HG02885 (cell line): Measurements from ENCODE around the gene TMEM175.

Experiments used
- ATAC-seq: cut with Tn5 transposase; IDR thresholded peaks from one replicate; pipeline ENCODE4 v1.9.1; 2021; ENCODE audit warnings: mild to moderate bottlenecking; ENCODE audit not compliant: unreplicated experiment, poor library complexity

Gene TMEM175

DNA sequence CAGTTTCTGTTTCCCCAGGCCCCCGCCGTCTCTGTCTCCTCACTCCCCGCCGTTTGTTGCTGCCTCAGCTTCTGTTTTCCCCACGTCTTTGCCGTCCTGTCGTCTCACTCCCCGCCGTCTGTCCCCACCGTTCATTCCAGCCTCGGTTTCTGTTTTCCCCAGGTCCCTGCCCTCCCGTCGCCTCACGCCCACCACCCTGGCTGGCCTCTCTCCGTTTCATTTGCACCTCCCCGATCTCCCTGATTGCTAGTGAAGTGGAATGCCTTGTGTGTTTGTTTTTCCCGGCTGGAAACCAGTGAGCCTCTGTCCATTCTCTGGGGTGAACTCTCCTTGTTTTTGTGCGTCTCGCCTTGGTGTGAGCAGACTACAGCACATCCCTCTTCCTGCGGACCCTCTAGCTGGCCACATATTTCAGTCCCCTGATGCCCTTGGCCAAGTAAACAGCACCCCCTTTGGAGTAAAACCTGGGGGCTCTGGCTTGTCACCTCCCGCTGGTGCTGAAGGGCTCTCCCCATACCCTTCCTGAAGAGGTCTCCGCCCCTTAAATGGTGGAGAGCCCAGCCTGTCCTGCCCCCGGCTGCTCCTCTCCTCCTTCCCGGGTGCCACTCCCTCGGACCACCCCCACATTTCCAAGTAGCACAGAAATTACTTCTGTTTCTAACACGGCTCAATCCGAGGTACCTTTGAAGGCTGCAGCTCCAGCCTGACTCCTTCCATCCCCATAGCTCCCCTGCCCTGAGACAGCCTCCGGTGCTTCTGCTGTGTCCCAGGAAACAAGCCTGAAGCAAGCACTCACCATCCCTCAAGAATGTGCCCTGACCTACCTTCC lies 13.2 kb downstream of the TMEM175 start:
- ATAC-seq, result no peak

DNA sequence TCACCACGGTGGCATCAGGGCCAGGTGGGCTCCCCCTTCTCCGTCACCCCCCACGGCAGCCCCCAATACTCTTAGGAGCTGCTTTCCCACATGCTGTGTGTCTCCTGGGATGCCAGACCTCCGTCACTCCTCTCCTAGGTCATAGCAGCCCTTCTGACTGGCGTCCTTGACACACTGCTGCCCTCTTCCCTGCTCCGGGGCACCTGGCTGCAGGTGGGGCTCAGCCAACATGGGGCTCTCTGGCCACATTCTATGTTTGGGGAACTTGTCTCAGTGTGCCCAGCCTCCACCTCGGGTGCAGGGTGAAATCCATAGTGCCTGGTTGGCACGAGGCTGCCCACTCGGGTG lies 13.8 kb downstream of the TMEM175 start:
- no peak for ATAC-seq

DNA sequence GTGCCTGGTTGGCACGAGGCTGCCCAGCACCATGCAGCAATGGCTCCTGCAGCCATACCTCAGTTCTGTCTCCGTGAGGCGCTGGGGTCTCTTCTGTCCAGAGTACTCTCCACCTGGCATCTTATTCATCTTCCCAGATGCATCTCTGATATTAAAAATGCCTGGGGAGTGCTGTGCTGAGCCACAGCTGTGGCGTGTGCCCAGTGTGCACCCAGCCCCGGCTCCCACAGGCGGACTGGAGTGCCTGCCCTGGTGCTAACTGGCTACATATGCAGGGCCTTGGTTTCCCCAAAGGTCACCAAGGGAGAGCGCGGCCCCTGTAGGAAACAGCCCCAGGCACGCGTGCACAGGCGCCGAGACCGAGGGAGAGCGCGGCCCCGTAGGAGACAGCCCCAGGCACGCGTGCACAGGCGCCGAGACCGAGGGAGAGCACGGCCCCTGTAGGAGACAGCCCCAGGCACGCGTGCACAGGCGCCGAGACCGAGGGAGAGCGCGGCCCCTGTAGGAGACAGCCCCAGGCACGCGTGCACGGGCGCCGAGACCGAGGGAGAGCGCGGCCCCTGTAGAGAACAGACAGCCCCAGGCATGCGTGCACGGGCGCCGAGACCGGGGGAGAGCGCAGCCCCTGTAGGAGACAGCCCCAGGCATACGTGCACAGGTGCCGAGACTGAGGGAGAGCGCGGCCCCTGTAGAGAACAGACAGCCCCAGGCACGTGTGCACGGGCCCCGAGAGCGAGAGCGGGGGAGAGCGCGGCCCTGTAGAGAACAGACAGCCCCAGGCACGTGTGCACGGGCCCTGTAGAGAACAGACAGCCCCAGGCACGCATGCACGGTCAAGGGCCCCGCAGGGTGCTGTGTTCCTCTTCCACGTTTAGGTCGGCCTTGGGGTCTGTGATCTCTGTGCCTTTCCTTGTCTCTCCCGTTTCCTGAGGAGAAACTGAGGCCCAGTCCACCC lies 14.5 kb downstream of the TMEM175 start:
- no peak for ATAC-seq

DNA sequence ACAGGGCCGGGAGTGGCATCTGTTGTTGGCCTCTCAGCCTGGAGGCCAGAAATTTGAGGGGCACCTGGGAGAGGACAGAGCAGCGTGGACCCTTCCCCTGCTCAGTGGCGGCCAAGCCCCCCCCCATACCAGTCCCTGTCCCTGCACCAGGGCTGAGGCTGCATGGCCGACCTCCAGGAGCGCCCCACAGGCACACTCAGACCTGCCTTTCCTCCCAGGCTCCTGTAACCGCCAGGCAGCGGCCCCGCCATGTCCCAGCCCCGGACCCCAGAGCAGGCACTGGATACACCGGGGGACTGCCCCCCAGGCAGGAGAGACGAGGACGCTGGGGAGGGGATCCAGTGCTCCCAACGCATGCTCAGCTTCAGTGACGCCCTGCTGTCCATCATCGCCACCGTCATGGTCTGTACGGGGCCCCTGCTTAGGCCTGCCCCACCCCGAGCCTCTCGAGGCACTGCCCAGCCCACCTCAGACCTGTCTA lies 15.3 kb downstream of the TMEM175 start:
- no peak for ATAC-seq

DNA sequence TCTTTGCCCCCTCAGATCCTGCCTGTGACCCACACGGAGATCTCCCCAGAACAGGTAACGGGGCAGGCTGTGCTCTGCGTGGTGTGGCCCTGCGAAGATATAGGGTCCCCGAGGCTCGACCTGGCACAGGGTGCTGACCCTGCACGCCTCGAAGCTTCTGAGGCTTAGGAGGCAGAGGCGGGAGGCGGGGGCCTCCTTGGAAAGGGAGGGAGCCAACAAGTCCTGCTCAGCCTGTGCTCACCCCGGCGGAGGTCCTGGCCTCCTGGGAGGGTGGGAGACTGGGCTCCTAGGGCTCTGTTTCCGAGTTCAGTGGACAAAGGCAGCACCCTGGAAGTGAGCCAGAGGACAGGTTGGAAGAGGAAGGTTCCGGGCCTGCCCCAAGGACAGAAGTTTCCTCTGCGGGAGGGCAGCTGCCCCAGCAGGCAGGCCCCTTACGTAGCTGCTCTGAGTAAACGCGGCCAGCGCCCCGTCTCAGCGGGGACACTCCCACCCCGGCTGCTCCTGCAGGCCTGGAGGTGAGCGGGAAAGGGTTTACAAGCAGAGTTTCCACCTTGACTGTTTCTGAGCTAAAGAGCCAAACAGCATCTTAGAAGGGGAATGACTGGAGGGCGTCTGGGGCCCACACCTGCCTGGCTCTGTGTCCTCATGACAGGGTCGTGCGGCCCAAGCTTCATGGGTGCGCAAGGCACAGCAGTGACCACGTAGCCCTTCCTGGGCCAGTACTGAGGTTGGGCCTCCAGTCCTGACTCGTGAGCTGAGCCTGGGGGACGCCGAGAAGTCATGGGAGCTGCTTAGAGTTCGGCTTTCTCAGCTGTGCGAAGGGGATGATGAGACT lies 16.1 kb downstream of the TMEM175 start:
- no peak for ATAC-seq

DNA sequence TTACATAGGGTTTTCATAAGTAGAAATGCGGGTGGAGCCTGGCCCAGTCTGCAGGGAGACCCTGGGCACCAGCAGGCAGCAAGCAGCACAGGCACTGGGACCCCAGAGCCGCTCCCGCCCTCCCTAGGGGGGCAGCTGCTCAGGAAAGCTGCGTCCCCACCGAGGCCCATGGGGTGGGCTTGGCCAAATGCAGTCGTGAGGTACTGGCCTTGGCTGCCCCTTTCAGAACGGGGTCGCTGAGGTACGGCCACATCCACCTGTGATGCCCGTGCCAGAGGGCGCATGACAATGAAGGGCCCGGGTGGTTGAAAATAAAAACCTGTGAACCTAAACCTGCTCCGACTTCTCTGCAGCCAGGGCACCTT lies 16.7 kb downstream of the TMEM175 start:
- no peak for ATAC-seq

DNA sequence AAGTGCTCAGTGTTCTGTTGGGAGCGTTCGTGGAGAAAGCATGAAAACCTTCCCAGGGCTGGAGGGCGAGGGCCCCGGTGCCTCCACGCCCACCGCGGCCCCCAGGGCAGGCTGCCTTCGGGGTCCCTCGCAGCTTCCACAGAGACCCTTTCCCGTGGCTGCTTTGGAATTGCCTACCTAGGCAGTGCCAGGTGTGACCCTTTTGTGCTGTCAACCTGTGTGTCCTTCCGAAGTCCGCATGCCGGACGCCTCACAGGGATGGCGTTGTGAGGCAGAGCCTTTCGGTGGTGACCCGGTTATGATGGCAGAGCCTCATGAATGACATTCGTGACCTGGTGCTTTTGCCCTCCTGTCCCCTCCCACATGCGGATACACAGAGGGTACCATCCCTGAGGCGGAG lies 17.4 kb downstream of the TMEM175 start:
- no peak for ATAC-seq

DNA sequence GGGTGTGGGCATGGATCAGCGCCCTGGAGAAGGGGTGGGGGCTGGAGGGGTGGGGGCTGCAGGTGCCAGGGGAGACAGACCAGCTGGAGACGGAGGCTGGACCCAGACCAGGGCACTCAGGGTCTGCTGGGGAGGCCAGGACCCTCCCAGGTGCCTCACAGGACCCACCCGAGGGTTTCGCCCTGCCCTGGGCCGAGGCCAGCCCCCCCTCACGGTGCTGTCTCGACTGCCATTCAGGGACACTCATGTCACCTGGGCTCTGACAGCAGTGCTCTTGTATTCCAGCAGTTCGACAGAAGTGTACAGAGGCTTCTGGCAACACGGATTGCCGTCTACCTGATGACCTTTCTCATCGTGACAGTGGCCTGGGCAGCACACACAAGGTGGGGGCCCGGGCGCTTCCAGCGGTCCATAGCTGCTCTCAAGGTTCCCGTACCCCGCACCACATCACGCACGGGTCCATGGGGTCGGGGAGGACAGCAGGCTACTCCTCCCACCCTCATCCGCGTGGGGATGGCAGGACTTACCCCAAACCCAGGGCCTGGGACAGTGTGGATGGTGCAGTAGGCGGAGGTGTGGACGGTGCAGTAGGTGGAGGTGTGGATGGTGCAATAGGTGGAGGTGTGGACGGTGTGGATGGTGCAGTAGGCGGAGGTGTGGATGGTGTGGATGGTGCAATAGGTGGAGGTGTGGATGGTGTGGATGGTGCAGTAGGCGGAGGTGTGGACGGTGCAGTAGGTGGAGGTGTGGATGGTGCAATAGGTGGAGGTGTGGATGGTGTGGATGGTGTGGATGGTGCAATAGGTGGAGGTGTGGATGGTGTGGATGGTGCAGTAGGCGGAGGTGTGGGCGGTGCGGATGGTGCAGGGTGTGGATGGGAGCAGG lies 18.1 kb downstream of the TMEM175 start:
- ATAC-seq, result no peak

DNA sequence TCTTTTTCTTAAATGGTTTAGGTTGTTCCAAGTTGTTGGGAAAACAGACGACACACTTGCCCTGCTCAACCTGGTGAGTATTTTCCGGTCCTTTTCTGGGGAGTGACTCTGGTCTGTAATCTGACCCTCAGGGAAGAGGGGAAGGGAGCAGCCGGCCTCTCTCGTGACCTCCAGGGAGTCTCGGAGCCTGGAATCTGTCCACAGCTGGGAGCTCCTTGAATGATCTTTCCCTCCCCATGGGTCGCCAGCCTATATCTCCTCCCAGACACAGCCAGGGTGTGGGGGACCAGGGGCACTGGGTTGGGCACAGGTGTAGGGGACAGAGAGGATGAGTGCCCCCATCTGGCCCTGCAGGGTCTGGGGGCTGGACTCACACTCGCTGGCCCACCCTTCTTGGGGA lies 18.9 kb downstream of the TMEM175 start:
- ATAC-seq, result no peak

DNA sequence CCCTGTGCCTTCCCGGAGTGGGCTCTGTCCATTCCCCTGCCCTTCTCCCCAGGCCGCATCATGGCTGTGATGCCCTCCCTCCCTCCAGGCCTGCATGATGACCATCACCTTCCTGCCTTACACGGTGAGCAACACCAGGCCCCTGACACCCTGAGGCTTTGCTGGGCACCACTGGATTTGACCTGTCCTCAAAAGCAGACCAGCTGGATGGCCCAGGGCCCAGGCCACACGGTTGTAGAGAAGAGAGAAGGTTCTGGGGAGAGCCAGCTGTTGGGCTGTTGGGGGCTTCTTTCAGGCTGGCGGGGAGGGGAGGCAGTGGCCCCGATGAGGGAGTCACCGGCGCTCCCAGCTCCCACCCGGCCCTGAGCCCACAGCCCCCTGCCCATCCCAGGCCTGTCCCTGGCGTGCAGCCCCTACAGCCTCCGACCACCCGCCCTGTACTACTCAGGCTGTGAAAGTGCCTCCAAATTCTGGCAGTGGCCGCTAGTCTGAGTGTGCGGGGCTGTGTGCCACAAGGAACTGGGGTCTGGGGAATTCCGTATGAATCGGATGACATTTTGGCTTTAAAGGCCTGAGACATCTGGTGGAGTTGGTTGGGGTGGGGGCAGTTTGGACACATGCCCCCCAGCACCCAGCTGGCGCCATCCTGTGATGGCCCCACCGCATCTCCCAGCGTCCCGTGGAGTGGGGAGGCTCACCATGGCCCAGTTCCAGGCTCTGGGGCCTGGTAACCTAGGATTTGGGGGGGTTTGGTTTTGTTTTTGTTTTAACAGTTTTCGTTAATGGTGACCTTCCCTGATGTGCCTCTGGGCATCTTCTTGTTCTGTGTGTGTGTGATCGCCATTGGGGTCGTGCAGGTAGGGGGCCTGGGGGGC lies 19.6 kb downstream of the TMEM175 start:
- ATAC-seq, result no peak

DNA sequence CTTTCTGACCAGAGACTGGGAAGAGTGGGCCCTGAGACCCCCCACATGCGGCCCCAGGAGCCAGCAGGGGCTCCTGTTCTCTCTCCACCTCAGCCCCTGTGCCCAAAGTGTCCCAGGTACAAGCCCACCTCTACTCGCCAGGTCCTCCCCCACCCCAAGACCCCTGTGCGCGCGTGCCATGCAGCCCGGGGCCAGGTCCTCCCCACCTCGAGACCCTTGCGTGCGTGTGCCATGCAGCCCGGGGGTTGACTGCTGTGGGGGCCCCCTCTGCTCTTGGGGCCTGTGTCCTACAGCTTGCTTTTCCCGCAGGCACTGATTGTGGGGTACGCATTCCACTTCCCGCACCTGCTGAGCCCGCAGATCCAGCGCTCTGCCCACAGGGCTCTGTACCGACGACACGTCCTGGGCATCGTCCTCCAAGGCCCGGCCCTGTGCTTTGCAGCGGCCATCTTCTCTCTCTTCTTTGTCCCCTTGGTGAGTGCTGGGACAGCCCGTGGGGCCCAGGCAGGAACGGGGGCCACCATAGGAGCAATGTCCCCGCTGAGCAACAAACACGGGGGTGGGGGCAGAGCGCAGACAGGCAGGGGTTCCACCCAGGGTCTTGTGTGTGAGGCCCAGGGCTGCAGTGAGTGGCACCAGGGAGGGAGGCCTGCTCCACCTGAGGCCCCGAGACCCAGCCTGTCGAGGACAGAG lies 20.8 kb downstream of the TMEM175 start:
- ATAC-seq, result no peak

DNA sequence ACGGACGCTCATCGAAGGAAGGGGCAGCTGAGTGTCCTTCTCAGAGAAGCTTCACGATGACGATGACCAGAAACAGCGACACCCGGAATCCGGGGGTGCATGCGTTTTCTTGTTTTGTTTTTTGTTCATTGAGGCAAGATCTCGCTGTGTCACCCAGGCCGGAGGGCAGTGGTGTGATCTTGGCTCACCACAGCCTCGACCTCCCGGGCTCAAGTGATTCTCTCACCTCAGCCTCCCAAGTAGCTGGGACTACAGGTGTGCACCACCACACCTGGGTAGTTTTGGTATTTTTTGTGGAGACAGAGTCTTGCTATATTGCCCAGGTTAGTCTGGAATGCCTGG lies 21.3 kb downstream of the TMEM175 start:
- ATAC-seq, result no peak

DNA sequence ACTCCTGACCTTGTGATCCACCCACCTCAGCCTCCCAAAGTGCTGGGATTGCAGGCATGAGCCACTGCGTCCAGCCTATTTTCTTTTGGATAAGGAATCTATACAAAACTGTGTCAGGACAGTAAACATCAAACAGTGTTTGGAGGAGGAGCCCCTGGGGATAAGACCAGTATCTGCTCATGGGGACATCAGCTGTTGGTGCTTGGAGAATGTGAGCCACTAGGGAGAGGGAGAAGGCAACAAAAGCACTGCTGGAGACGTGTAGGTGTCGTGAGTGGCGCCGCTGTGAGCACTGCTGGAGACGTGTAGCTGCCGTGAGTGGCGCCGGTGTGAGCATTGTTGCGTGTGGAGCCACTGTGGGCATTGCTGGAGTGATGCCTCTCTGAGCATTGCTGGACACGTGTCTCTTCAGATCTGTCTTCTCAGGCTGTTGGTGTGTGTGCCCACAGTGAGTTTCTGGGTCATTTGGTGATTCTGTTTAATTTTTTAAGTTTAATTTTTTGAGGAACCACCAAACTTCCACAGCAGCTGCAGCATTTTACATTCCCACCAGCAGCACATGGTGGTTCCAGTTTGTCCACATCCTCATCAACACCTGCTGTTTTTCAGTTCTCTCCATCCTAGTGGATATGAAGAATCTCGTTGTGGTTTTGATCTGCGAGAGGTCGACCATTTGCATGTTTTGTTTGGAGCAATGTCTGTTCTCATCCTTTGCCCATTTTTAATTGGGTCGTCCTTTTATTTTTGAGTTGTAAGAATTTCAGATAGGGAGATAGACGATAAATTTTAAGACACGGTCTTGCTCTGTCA lies 22.2 kb downstream of the TMEM175 start:
- ATAC-seq, result no peak

DNA sequence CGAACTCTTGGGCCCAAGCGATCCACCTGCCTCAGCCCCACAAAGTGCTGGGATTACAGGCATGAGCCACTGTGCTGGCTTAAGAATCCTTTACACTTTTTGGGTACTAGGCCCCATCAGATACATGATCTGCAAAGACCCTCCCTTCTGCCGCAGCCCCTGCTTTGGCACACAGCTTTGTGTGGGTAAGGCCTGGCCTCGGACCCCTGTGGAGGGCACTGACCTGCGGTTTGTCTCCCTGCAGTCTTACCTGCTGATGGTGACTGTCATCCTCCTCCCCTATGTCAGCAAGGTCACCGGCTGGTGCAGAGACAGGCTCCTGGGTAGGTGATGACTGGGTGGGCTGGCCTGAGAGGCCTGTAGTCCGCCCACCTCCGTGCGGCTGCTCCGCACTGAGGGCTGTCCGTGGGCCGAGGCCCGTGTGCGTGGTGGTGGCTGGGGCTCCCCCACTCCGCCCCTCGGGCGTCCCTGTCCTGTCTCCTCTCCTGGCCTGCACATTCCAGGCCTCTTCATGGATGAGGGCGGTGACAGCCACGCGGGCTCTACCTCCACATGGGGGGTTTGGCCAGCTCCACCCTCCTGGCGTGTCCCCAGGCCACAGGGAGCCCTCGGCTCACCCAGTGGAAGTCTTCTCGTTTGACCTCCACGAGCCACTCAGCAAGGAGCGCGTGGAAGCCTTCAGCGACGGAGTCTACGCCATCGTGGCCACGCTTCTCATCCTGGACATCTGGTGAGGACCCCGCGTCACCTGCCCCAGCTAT lies 23.1 kb downstream of the TMEM175 start:
- ATAC-seq, result no peak

DNA sequence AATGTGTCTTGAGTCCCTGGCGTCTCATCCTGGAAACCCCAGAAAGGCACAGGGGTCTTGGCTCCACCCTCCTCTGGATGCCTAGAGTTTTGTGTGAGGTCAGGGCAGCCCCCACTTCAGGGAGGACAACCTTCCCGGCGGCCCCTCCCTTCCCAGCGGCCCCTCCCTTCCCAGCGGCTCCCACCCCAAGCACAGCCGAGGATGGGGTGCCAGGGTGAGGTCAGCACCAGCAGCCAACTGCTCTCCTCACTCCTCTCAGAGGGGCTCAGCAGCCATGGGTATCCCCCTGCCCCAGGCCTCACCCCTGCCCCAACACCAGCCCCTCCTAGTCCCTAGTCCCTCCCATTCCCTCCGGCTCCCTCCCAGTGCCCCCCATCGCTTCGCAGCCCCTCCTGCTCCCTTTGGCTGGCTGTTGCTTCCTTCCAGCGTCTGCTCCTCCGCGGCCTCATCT lies 23.7 kb downstream of the TMEM175 start:
- no peak for ATAC-seq

DNA sequence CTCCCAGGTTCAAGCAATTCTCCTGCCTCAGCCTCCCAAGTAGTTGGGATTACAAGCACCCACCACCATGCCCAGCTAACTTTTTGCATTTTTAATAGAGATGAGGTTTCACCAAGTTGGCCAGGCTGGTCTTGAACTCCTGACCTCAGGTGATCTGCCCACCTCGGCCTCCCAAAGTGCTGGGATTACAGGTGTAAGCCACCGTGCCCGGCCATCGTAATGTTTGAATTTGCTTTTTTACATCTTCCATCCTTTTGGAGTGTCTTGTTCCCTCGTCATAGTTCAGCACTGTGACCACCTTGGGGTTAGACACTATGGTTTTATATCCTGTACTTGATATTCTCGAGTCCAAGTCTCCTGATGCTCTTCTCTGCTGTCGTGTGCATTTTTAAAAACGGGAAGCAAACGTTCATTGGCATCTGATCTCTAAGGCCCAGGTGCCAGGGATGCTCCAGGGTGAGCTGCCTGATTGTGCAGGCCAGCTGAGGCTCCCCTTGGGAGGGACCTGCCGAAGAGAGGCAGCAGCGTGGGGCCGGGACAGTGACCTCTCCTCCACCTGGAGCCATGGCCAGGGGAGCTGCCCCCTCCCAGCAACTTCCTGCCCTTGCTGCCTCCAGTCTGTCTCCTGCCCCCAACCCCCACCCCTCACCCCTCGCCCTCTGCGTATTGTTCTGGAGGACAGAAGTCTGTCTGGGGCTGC lies 24.4 kb downstream of the TMEM175 start:
- ATAC-seq, result no peak
